ENCODE data around the gene ALOX12B. TPM values are rescaled to one million over a fixed set of nuclear protein-coding genes. Genes with fewer than 3 reads are reported as not detected.

ALOX12B gene
- polyA plus RNA-seq, 2 of the 4 experiments (the other 2 are of a cell fraction), result 0.63 to 1.0 TPM

GRCh38 chr17:8100111-8100510 is 12.6 kb upstream of the ALOX12B start:
- DNase-seq (ENCODE audit: low read depth in 1 of 2, low spot score in 1 of 2) (no peak), ATAC-seq (no peak), FAIRE-seq (no peak)
- TF ChIP-seq RFX5 (IDR thresholded peaks at IDR 0.05), result no peak
- no peak for TF ChIP-seq HOXB5 (CRISPR knock-in tag; IDR thresholded peaks at IDR 0.05)
- TF ChIP-seq CHD4 (IDR thresholded peaks at IDR 0.05; ENCODE audit: borderline replicate concordance), result no peak
- TF ChIP-seq EHMT2 (IDR thresholded peaks at IDR 0.05; ENCODE audit: low read depth), result no peak
- no peak for TF ChIP-seq CTCF (IDR thresholded peaks at IDR 0.05)
- no peak for TF ChIP-seq ATOH8 (CRISPR knock-in tag; IDR thresholded peaks at IDR 0.05; ENCODE audit: low read depth)
- TF ChIP-seq RAD21 (conservative IDR thresholded peaks at IDR 0.05 in 1 of 2, IDR thresholded peaks at IDR 0.05 in 1 of 2), result no peak
- TF ChIP-seq EHF (CRISPR knock-in tag; IDR thresholded peaks at IDR 0.05), result no peak
- TF ChIP-seq USF2 (IDR thresholded peaks at IDR 0.05), result no peak
- TF ChIP-seq MAZ (IDR thresholded peaks at IDR 0.05; ENCODE audit: borderline replicate concordance, low read depth, low read length), result no peak
- no peak for TF ChIP-seq KDM1A (IDR thresholded peaks at IDR 0.05; ENCODE audit: low read depth)
- no peak for TF ChIP-seq BHLHE40 (IDR thresholded peaks at IDR 0.05; ENCODE audit: low read depth, low read length)
- TF ChIP-seq ZSCAN20 (CRISPR knock-in tag; IDR thresholded peaks at IDR 0.05), result no peak
- TF ChIP-seq REST (IDR thresholded peaks at IDR 0.05), result no peak
- TF ChIP-seq PHF8 (IDR thresholded peaks at IDR 0.05; ENCODE audit: borderline replicate concordance, low read depth), result no peak
- TF ChIP-seq HEYL (CRISPR knock-in tag; IDR thresholded peaks at IDR 0.05), result no peak
- no peak for TF ChIP-seq KDM5A (IDR thresholded peaks at IDR 0.05)
- Histone ChIP-seq H3K4me3 (no peak overlapping the region), H3K9me3 (no peaks in the 10 kb centered on the region), H3K4me2 (no peak overlapping the region), H3K4me1 (0 out of 3 replicates have a peak, but pooled peaks cover 5% of the 10 kb centered on the region), H3K27ac (no peak overlapping the region)
- WGBS (ENCODE audit: missing lambda C conversion rate), result 55% methylated on average over 2 of the region's 2 CpGs
- ChIA-PET POLR2A (interaction anchor here (1.0 kb wide), 1 partner anchor 8 kb away, joined by 6 read pairs; no protein-coding TSS in a partner anchor), CTCF (interaction anchor here (0.5 to 24.1 kb wide), 8 partner anchors 11 to 117 kb away, joined by 3 to 1490 read pairs (median 44); partner anchors contain the start of genes ALOX12B and ALOXE3)

GRCh38 chr17:8096541-8096940 is 9.0 kb upstream of the ALOX12B start:
- no peaks in the 10 kb centered on the region for H3K4me1 ChIP-seq
- no peak overlapping the region for H3K4me3 ChIP-seq
- DNase-seq (ENCODE audit: low read depth in 1 of 2, low spot score in 1 of 2), result no peak
- TF ChIP-seq KDM5A (IDR thresholded peaks at IDR 0.05) (no peak), USF2 (IDR thresholded peaks at IDR 0.05) (no peak), KDM1A (IDR thresholded peaks at IDR 0.05; ENCODE audit: low read depth) (no peak), RARB (CRISPR knock-in tag; IDR thresholded peaks at IDR 0.05) (no peak)
- no peak for ATAC-seq
- FAIRE-seq, result no peak
- H3K27ac ChIP-seq, result no peak overlapping the region
- WGBS (ENCODE audit: missing lambda C conversion rate), result 70% methylated on average over 8 of the region's 8 CpGs
- H3K9me3 ChIP-seq, result no peaks in the 10 kb centered on the region
- POLR2A ChIA-PET, result no interaction called here
- CTCF ChIA-PET, result interaction anchor here (0.8 to 1.4 kb wide), 13 partner anchors 8 to 37 kb away, joined by 3 to 11 read pairs (median 4); partner anchors contain the start of genes ALOX12B and ALOXE3
- no peak overlapping the region for H3K4me2 ChIP-seq
